ENCODE results near the gene DNASE1L1. TPM values are rescaled to one million over a fixed set of nuclear protein-coding genes. Genes with fewer than 3 reads are reported as not detected.

Gene DNASE1L1
- total and polyA plus RNA-seq, 2 donors (not counting 1 experiment from before 2014, with no cell fraction given): 24.6 to 49.2 TPM

GRCh38 chrX:154382483-154383069, 26.5 kb downstream of the DNASE1L1 start:
- no peak for TF ChIP-seq CTCF (IDR thresholded peaks at IDR 0.05)
- no peak for TF ChIP-seq EZH2 (IDR thresholded peaks at IDR 0.05; ENCODE audit: borderline replicate concordance, insufficient read depth, low read depth, low read length, poor library complexity, severe bottlenecking)
- H3K4me1 Mint-ChIP-seq: peaks cover 20% of the 10 kb centered on the region
- peaks cover 10% of the 10 kb centered on the region for H3K79me2 ChIP-seq (ENCODE audit: control insufficient read depth, insufficient read depth, low read length)
- intact Hi-C loops (cut with micrococcal nuclease): no loop called here
- no peaks in the 10 kb centered on the region for H4K20me1 ChIP-seq (ENCODE audit: control insufficient read depth, insufficient read depth, low read length, poor library complexity, severe bottlenecking)
- peaks cover 0 to 7% of the 10 kb centered on the region in 2 experiments for H3K36me3 ChIP-seq (replicated peaks in 1 of 2; ENCODE audit: control extremely low read depth in 1 of 2, control insufficient read depth in 1 of 2, extremely low read depth in 1 of 2, insufficient read depth in 2 of 2, low read length in 1 of 2)
- POLR2A ChIA-PET: no interaction called here
- 100% methylated on average over 3 of the region's 11 CpGs for WGBS (ENCODE audit: insufficient coverage)
- H3K9me3 ChIP-seq (ENCODE audit: control extremely low read depth in 1 of 3, control insufficient read depth in 2 of 3, insufficient read depth in 1 of 3, low read length in 2 of 3): no peaks in the 10 kb centered on the region
- peaks cover 18 to 22% of the 10 kb centered on the region in 2 donors for H3K4me1 ChIP-seq (ENCODE audit: control insufficient read depth in 2 of 2, insufficient read depth in 2 of 2, low read length in 2 of 2)
- H2AFZ ChIP-seq (ENCODE audit: insufficient read depth, low read depth, low read length, poor library complexity, severe bottlenecking): no peak overlapping the region
- no peak overlapping the region for H3K27ac ChIP-seq (ENCODE audit: low read length in 2 of 2)
- no peak for DNase-seq
- no peaks in the 10 kb centered on the region for H3K9me3 Mint-ChIP-seq (ENCODE audit: insufficient read depth)
- H3K27me3 ChIP-seq (replicated peaks in 1 of 4; ENCODE audit: control extremely low read depth in 1 of 4, control insufficient read depth in 3 of 4, insufficient read depth in 4 of 4, low read length in 3 of 4): no peaks in the 10 kb centered on the region
- H3K4me3 ChIP-seq (ENCODE audit: control extremely low read depth in 1 of 5, extremely low read depth in 1 of 5, insufficient read depth in 1 of 5, low read depth in 2 of 5, low read length in 4 of 5): no peak overlapping the region
- CTCF ChIA-PET: interaction anchor here (0.7 to 1.4 kb wide), 3 partner anchors 8 to 247 kb away, joined by 3 to 6 read pairs (median 3); partner anchors contain the start of gene FLNA
- H3K27ac Mint-ChIP-seq: no peak overlapping the region
- H3K27me3 Mint-ChIP-seq: no peaks in the 10 kb centered on the region
- no peak for ATAC-seq (ENCODE audit: low read depth)
- H3K4me2 ChIP-seq (replicated peaks; ENCODE audit: low read depth, low read length, poor library complexity, severe bottlenecking): no peak overlapping the region
- no peak overlapping the region for H3K4me3 Mint-ChIP-seq
- no peak overlapping the region for H3K9ac ChIP-seq (ENCODE audit: low read length)

GRCh38 chrX:154381271-154381670, 27.8 kb downstream of the DNASE1L1 start:
- Mint-ChIP-seq H3K4me1 (peaks cover 25% of the 10 kb centered on the region), H3K27ac (no peak overlapping the region), H3K9me3 (ENCODE audit: insufficient read depth) (no peaks in the 10 kb centered on the region), H3K4me3 (no peak overlapping the region), H3K27me3 (no peaks in the 10 kb centered on the region)
- no peak for DNase-seq
- no peak overlapping the region for H2AFZ ChIP-seq (ENCODE audit: insufficient read depth, low read depth, low read length, poor library complexity, severe bottlenecking)
- H3K27ac ChIP-seq (ENCODE audit: low read length in 2 of 2): no peak overlapping the region
- CTCF ChIA-PET: no interaction called here
- H3K4me3 ChIP-seq (ENCODE audit: control extremely low read depth in 1 of 5, extremely low read depth in 1 of 5, insufficient read depth in 1 of 5, low read depth in 2 of 5, low read length in 4 of 5): no peak overlapping the region
- no peak overlapping the region for H3K4me2 ChIP-seq (replicated peaks; ENCODE audit: low read depth, low read length, poor library complexity, severe bottlenecking)
- H3K36me3 ChIP-seq (replicated peaks in 1 of 2; ENCODE audit: control extremely low read depth in 1 of 2, control insufficient read depth in 1 of 2, extremely low read depth in 1 of 2, insufficient read depth in 2 of 2, low read length in 1 of 2): peaks cover 0 to 7% of the 10 kb centered on the region in 2 experiments
- H4K20me1 ChIP-seq (ENCODE audit: control insufficient read depth, insufficient read depth, low read length, poor library complexity, severe bottlenecking): no peaks in the 10 kb centered on the region
- no peaks in the 10 kb centered on the region for H3K9me3 ChIP-seq (ENCODE audit: control extremely low read depth in 1 of 3, control insufficient read depth in 2 of 3, insufficient read depth in 1 of 3, low read length in 2 of 3)
- peaks cover 10% of the 10 kb centered on the region for H3K79me2 ChIP-seq (ENCODE audit: control insufficient read depth, insufficient read depth, low read length)
- POLR2A ChIA-PET: no interaction called here
- no peak for ATAC-seq (ENCODE audit: low read depth)
- peaks cover 18 to 27% of the 10 kb centered on the region in 2 donors for H3K4me1 ChIP-seq (ENCODE audit: control insufficient read depth in 2 of 2, insufficient read depth in 2 of 2, low read length in 2 of 2)
- WGBS (ENCODE audit: insufficient coverage): 90% methylated on average over 2 of the region's 6 CpGs
- TF ChIP-seq CTCF (IDR thresholded peaks at IDR 0.05) (no peak), EZH2 (IDR thresholded peaks at IDR 0.05; ENCODE audit: borderline replicate concordance, insufficient read depth, low read depth, low read length, poor library complexity, severe bottlenecking) (no peak)
- no peak overlapping the region for H3K9ac ChIP-seq (ENCODE audit: low read length)
- H3K27me3 ChIP-seq (replicated peaks in 1 of 4; ENCODE audit: control extremely low read depth in 1 of 4, control insufficient read depth in 3 of 4, insufficient read depth in 4 of 4, low read length in 3 of 4): no peaks in the 10 kb centered on the region
- intact Hi-C loops (cut with micrococcal nuclease): no loop called here

Measured in B cell (primary cell).